Measurements from ENCODE around the gene TUBA1C.
A peak's percentile ranks its signal among the peaks of the same experiment; 100 is the strongest.

Gene TUBA1C

GRCh38 chr12:49264466-49264872 is 413 bp upstream of the TUBA1C start (continued):
- no peak for TF ChIP-seq REST (tag by site-specific recombination; IDR thresholded peaks at IDR 0.05)
- 0 out of 2 replicates have a peak, but pooled peaks have one; percentile 51 for TF ChIP-seq ZNF677 (tag by site-specific recombination; IDR thresholded peaks at IDR 0.05)
- TF ChIP-seq ZNF549 (tag by site-specific recombination; IDR thresholded peaks at IDR 0.05) = no peak
- no peak for TF ChIP-seq ZNF560 (tag by site-specific recombination; IDR thresholded peaks at IDR 0.05; ENCODE audit: borderline replicate concordance)
- no peak for TF ChIP-seq PRDM4 (tag by site-specific recombination; IDR thresholded peaks at IDR 0.05)
- TF ChIP-seq KLF16 (tag by site-specific recombination; IDR thresholded peaks at IDR 0.05) = peak; percentile 83
- TF ChIP-seq ZNF701 (tag by site-specific recombination; IDR thresholded peaks at IDR 0.05) = peak; percentile 43; the same call in 1 of the 2 replicates
- TF ChIP-seq, protein P1, sequence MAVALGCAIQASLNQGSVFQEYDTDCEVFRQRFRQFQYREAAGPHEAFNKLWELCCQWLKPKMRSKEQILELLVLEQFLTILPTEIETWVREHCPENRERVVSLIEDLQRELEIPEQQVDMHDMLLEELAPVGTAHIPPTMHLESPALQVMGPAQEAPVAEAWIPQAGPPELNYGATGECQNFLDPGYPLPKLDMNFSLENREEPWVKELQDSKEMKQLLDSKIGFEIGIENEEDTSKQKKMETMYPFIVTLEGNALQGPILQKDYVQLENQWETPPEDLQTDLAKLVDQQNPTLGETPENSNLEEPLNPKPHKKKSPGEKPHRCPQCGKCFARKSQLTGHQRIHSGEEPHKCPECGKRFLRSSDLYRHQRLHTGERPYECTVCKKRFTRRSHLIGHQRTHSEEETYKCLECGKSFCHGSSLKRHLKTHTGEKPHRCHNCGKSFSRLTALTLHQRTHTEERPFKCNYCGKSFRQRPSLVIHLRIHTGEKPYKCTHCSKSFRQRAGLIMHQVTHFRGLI (tag by site-specific recombination; IDR thresholded peaks at IDR 0.05) = no peak
- TF ChIP-seq ZNF600 (tag by site-specific recombination; IDR thresholded peaks at IDR 0.05) = no peak
- TF ChIP-seq SETDB1 (IDR thresholded peaks at IDR 0.05; ENCODE audit: insufficient read length, low read length) = no peak
- TF ChIP-seq ZNF350 (tag by site-specific recombination; IDR thresholded peaks at IDR 0.05) = no peak
- peak; percentile 55; the same call in 1 of the 2 replicates for TF ChIP-seq ZBTB7A (tag by site-specific recombination; IDR thresholded peaks at IDR 0.05; ENCODE audit: low read depth)
- TF ChIP-seq, protein P2, sequence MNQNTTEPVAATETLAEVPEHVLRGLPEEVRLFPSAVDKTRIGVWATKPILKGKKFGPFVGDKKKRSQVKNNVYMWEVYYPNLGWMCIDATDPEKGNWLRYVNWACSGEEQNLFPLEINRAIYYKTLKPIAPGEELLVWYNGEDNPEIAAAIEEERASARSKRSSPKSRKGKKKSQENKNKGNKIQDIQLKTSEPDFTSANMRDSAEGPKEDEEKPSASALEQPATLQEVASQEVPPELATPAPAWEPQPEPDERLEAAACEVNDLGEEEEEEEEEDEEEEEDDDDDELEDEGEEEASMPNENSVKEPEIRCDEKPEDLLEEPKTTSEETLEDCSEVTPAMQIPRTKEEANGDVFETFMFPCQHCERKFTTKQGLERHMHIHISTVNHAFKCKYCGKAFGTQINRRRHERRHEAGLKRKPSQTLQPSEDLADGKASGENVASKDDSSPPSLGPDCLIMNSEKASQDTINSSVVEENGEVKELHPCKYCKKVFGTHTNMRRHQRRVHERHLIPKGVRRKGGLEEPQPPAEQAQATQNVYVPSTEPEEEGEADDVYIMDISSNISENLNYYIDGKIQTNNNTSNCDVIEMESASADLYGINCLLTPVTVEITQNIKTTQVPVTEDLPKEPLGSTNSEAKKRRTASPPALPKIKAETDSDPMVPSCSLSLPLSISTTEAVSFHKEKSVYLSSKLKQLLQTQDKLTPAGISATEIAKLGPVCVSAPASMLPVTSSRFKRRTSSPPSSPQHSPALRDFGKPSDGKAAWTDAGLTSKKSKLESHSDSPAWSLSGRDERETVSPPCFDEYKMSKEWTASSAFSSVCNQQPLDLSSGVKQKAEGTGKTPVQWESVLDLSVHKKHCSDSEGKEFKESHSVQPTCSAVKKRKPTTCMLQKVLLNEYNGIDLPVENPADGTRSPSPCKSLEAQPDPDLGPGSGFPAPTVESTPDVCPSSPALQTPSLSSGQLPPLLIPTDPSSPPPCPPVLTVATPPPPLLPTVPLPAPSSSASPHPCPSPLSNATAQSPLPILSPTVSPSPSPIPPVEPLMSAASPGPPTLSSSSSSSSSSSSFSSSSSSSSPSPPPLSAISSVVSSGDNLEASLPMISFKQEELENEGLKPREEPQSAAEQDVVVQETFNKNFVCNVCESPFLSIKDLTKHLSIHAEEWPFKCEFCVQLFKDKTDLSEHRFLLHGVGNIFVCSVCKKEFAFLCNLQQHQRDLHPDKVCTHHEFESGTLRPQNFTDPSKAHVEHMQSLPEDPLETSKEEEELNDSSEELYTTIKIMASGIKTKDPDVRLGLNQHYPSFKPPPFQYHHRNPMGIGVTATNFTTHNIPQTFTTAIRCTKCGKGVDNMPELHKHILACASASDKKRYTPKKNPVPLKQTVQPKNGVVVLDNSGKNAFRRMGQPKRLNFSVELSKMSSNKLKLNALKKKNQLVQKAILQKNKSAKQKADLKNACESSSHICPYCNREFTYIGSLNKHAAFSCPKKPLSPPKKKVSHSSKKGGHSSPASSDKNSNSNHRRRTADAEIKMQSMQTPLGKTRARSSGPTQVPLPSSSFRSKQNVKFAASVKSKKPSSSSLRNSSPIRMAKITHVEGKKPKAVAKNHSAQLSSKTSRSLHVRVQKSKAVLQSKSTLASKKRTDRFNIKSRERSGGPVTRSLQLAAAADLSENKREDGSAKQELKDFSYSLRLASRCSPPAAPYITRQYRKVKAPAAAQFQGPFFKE (tag by site-specific recombination; IDR thresholded peaks at IDR 0.05; ENCODE audit: borderline replicate concordance) = no peak
- TF ChIP-seq ZSCAN5A (tag by site-specific recombination; IDR thresholded peaks at IDR 0.05) = peak; percentile 76; the same call in 1 of the 2 replicates
- TF ChIP-seq ZNF548 (tag by site-specific recombination; IDR thresholded peaks at IDR 0.05) = no peak
- no peak for TF ChIP-seq ZNF112 (tag by site-specific recombination; IDR thresholded peaks at IDR 0.05)
- TF ChIP-seq SCRT2 (tag by site-specific recombination; IDR thresholded peaks at IDR 0.05) = no peak
- no peak for TF ChIP-seq ZSCAN23 (tag by site-specific recombination; IDR thresholded peaks at IDR 0.05)
- 0 out of 2 replicates have a peak, but pooled peaks have one; percentile 28 for TF ChIP-seq ZNF580 (tag by site-specific recombination; IDR thresholded peaks at IDR 0.05)
- TF ChIP-seq ZNF704 (tag by site-specific recombination; IDR thresholded peaks at IDR 0.05) = no peak
- TF ChIP-seq ZNF670 (tag by site-specific recombination; IDR thresholded peaks at IDR 0.05; ENCODE audit: low read depth) = no peak
